WTC11 (cell line): Measurements from ENCODE around the gene IFIT1.

ENCODE experiments used
- MXD4 ChIP-seq: fragments of 250-450 bp; sonication (Bioruptor Pico); IDR thresholded peaks from 2 replicates; pipeline ENCODE4 v1.8.0; 2021; ENCODE audit warnings: mild to moderate bottlenecking, moderate library complexity, borderline replicate concordance
- ZBTB21 ChIP-seq: sonication (generic); formaldehyde crosslinking; IDR thresholded peaks from 2 replicates; pipeline ENCODE4 v1.8.1; 2023; ENCODE audit warnings: mild to moderate bottlenecking, missing genetic modification reagents, borderline replicate concordance
- TF ChIP-seq, protein P1 (sequence below): sonication (generic); formaldehyde crosslinking; IDR thresholded peaks from 2 replicates; pipeline ENCODE4 v1.8.0; 2022; ENCODE audit warnings: mild to moderate bottlenecking, missing genetic modification reagents
- TF ChIP-seq, protein P2 (sequence below): sonication (generic); formaldehyde crosslinking; IDR thresholded peaks from 2 replicates; pipeline ENCODE4 v1.8.1; 2022; ENCODE audit warnings: low read depth, missing genetic modification reagents, borderline replicate concordance

DNA sequence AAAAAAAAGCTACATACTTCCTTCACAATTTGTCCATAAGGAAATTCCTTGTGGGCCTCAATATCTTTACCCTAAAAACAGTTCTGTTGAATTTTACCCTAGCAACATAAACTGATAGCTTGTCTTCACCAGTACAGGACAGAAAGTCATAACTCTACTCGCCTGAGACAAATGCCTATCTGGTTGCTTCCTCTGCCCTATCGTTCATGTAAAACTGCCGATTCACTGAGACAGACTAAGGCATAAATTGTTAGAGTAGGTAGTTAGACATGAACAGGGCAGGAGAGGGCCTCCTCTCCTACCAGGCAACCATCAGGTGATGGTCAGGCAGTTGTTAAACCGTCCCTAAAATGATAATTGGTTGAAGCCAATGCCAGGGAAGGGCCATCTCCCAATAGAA lies 39.6 kb upstream of the IFIT1 start:
- TF ChIP-seq MXD4, result no peak
- no peak for TF ChIP-seq ZBTB21 (CRISPR knock-in tag)
- TF ChIP-seq, protein P1, sequence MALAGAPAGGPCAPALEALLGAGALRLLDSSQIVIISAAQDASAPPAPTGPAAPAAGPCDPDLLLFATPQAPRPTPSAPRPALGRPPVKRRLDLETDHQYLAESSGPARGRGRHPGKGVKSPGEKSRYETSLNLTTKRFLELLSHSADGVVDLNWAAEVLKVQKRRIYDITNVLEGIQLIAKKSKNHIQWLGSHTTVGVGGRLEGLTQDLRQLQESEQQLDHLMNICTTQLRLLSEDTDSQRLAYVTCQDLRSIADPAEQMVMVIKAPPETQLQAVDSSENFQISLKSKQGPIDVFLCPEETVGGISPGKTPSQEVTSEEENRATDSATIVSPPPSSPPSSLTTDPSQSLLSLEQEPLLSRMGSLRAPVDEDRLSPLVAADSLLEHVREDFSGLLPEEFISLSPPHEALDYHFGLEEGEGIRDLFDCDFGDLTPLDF (CRISPR knock-in tag), result no peak
- TF ChIP-seq, protein P2, sequence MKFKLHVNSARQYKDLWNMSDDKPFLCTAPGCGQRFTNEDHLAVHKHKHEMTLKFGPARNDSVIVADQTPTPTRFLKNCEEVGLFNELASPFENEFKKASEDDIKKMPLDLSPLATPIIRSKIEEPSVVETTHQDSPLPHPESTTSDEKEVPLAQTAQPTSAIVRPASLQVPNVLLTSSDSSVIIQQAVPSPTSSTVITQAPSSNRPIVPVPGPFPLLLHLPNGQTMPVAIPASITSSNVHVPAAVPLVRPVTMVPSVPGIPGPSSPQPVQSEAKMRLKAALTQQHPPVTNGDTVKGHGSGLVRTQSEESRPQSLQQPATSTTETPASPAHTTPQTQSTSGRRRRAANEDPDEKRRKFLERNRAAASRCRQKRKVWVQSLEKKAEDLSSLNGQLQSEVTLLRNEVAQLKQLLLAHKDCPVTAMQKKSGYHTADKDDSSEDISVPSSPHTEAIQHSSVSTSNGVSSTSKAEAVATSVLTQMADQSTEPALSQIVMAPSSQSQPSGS, result no peak
